ENCODE data around the gene OR14A2.
A peak's percentile ranks its signal among the peaks of the same experiment; 100 is the strongest.
"Not testable (repeated sequence)": the region's sequence is repeated elsewhere in the genome, so short reads cannot be mapped to it uniquely, and the experiment has no call there.

OR14A2 gene

GRCh38 chr1:247748041-247748440, at the start of gene OR14A2:
Gene OR14A2, minus strand, starts transcription at chr1:247748141.
- no peak for DNase-seq (ENCODE audit: low spot score)

DNA sequence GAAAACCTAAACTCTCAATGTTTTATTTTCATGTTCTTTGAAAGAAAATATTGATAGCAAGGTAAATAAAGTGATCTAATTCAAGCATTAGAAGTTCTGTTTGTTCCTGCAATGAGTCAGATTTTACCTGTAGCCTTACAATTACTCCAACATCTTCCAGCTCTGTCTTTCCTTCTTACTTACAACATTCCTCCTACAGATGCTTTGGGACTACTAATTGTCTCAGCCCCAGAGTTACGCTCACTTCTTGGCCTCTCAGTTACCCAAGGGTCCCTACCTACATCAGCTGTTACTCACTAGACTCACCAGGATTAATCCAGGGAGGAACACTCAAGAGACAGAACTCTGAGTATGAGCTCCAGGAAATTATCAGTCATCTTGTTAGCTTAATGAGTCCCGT, 49.6 kb upstream of the OR14A2 start:
- no peak for DNase-seq (ENCODE audit: low spot score)

DNA sequence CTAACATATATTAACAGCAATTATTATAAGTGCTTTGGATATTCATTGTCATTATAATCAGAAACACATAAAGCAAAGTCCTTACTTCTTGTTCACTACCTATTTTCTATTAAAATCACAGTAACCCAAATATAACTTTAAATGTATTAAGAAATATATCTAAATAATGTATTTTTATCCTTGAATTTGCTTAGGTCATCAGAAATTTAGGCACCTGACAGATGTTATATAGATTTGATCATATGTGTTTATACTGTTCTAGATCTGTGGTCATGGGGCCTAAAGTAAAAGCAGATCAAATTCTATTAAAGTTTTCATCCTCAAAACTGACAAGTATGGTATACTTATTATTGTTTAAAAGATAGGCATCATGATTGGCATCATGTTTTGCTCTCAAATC, 21.7 kb upstream of the OR14A2 start:
- no peak for DNase-seq (ENCODE audit: low spot score)

DNA sequence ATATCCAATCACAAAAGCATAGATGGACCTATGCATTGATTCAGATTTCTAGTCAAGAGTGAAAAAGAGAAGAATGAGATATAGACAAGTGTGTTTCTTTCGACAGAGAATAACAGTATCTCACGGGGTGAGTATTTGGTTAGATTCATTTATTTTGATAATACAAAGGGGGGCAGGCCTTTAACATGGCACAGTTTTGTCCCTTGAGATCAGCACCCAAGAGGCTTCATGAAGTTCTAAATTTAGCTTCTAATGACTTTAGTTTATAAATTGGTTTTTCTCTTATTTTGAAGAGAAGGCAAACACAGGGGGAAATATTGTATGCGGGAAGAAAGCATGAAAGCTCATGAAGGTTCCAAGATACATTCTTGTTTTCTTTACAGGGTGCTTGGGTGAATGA, 12.5 kb upstream of the OR14A2 start, which contains the start of gene OR1C1:
Gene OR1C1 (minus strand): TSS at position 101 of the 400 bp plus-strand sequence. CDS start 2,150 bp downstream, outside the sequence.
- DNase-seq (ENCODE audit: low spot score) = no peak

DNA sequence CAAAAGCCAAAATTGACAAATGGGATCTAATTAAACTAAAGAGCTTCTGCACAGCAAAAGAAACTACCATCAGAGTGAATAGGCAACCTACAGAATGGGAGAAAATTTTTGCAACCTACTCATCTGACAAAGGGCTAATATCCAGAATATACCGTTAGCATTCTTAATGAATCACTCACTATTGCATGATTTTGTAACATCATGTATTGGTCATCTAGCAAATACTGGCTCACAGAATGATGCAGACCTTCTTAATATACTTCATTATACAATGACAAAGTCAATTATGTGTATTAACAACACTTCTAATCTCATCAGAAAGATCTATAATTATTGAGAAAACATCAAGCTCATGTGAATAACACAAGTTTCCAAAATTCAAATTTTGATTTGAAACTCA, 6.4 kb upstream of the OR14A2 start:
- not testable (repeated sequence) for DNase-seq (ENCODE audit: low spot score)

DNA sequence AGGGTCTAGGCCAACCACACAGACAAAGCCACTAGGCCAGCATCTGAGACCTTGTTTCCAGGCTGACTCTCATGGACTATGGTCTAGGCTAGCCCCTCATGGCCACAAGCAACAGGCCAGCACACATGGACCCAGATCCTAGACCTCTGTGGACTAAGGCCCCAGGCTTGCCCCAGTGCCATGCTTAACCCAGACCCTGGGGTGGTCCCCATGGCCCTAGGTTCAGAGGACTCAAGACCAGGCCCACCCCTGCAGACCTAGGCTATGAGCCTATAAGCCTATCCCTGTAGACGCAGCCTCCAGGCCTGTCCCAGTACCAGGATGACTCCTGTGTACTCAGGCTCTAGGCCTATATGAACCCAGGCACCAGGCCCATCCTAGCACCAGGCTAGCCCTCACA, 1.9 kb upstream of the OR14A2 start:
- no peak for DNase-seq (ENCODE audit: low spot score)

DNA sequence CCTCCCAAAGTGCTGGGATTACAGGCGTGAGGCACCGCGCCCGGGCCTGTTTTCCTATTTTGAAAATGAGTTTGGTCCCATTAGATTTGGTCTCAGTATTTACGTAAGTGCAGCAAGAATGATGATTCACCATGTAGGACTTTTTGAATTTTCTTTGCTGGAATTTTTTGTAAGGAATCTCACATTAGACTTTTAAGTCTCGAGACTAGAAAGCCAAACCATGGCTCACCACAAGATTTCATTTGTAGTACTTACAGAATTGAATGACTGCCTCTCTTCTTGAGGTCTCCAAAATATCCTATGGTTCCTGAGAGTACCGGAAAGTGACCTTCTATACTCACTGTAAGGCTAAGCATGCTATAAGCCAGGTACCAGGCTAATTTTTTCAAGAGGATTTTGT, 325 bp downstream of the OR14A2 start:
- DNase-seq (ENCODE audit: low spot score) = no peak

- DNase-seq (ENCODE audit: low spot score) = no peak
Measured at GRCh38 chr1:247746391-247746935, 1.5 kb downstream of the OR14A2 start.

GRCh38 chr1:247742215-247742760, 5.7 kb downstream of the OR14A2 start:
- DNase-seq (ENCODE audit: low spot score) = not testable (repeated sequence)

- no peak for DNase-seq (ENCODE audit: low spot score)
Measured at GRCh38 chr1:247741756-247742155, 6.2 kb downstream of the OR14A2 start.

DNA sequence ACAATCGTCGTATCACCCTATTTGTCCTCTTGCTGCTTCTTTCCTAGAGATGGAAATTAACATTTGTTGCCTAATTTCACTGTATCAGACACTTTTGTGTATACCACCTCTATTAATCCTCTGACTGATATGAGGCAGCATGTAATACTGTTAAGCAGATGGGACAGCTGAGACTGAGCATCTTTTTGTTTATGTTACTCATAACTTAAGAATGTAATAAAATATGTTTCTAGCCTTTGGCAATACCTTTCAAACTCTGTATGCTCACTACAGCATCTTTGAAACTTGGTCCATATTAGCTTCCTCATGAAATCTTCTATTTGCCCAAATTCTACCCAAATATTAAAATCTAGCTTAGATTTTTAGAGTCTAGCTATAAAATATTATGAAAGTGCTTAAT, 7.2 kb downstream of the OR14A2 start:
- DNase-seq (ENCODE audit: low spot score) = no peak

DNA sequence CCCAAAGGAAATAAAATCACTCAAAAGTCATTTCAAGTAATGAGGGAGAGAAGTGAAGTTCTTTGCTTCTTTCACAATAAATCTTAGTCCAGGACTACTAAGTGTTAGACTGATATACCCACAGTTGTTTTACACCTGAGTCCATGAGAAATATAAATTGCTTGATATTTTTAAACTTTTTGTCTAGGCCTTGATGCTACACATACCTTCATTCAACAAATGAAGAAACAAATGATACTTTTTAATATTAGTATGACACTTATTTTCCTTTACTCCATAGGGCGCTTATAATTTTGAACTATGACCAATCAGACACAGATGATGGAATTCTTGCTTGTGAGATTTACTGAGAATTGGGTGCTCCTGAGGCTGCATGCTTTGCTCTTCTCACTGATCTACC, 9.6 kb downstream of the OR14A2 start, which contains the start of gene OR14K1:
Gene OR14K1 (plus strand): TSS at position 301 of the 400 bp plus-strand sequence. CDS start 0 bp downstream, at position 301.
- no peak for DNase-seq (ENCODE audit: low spot score)

DNA sequence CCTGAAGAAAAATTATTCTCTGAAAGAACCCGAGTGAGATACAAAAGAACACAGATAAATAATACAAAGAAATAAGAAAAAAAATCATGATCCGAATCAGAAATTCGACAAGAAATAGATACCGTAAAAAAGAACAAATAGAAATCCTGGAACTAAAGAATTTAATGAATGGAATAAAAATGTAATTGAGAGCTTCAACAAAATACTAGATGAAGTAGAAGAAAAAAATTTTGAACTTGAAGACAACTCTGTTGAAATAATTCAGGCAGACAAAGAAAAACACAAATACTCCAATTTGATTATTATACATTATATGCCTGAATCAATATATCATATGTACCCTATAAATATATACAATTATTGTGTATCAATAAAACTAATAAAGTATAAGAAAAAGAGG, 26.7 kb downstream of the OR14A2 start:
- no peak for DNase-seq (ENCODE audit: low spot score)

GRCh38 chr1:247716546-247716945, 31.4 kb downstream of the OR14A2 start, which contains the start of gene OR6F1:
Gene OR6F1, minus strand, starts transcription at chr1:247716646. Its CDS starts 3,891 bp downstream, at chr1:247712755.
- DNase-seq (ENCODE audit: low spot score) = no peak

DNA sequence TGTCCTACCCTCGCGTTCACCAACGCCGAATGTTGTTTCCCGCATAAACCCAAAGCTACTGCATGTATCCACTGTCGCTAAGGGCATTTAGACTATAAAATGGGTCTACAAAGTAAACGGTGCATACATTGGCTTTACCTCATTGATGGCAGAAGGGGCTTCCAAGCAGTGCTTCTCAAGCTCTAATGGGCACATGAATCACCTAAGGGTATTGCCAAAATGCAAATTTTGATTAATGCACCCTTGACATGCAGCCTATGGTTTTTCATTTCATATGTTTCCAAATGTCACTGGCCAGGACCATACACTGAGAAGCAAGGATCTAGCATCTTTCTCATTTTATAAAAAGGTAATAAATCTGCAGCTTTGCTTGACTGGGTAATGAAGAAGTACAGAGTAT, 34.2 kb downstream of the OR14A2 start:
- DNase-seq (ENCODE audit: low spot score) = no peak

DNA sequence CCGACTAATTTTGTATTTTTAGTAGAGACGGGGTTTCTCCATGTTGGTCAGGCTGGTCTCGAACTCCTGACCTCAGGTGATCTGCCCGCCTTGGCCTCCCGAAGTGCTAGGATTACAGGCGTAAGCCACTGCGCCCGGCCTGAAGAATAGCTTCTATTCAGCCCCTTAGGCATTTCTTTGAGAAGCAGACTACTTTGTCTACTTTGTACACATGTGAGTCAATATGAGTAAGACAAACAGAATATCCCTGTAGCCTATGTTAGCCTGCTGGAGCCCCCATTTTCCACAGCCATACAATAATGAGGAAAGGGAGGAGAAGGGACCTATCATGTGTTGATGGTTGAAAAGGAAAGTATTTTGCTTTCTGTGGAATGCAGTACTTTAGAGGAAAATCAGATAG, 37.3 kb downstream of the OR14A2 start:
- DNase-seq (ENCODE audit: low spot score) = not testable (repeated sequence)

GRCh38 chr1:247701338-247701737, 46.6 kb downstream of the OR14A2 start:
- DNase-seq (ENCODE audit: low spot score) = no peak

- DNase-seq (ENCODE audit: low spot score) = peak; percentile 6
Measured at GRCh38 chr1:247681288-247681897, 66.5 kb downstream of the OR14A2 start.

DNA sequence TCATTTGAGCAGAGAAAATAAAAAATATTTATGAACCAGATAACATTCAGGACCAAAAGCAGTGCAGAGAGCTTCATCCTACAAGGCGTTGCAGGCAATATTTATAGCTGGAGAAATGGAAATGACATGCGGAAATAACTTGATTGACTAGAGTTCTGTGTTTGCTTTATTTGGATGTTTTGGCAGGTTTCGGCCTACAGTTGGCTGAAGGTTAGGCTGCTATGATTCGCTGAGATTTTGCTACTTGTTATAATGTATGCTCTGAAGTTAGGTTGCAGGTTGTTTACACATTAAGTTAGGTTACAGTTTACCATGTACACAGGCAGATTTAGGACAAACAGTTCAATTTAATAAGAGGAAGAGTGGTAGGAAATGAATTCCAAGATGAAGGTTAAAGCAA, 67.8 kb downstream of the OR14A2 start:
- DNase-seq (ENCODE audit: low spot score) = no peak

DNA sequence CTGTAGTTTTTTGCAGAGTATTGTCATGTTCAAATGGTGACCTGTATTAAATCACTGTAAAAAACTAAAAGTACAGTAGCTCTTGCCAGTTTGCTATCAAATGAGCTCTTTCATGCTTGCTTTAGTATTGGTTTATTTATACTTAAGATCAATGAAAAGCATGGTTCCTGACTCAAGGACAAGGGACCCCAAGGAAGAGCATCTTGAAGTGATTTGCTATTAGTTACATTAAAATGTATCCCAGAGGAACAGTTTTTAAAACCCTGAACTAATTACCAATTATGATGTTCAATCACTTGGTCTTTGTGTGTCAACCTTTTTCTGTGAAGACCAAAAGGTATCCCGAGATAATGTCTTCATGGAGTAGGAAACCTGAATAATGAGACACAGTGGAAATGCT, 68.3 kb downstream of the OR14A2 start, which contains the start of gene OR13G1:
Gene OR13G1 (minus strand): TSS at position 101 of the 400 bp plus-strand sequence. CDS start 6,698 bp downstream, outside the sequence.
- DNase-seq (ENCODE audit: low spot score) = no peak
